GM13977 (cell line): ENCODE results near the gene SMPD4.
"Not testable (repeated sequence)": the region's sequence is repeated elsewhere in the genome, so short reads cannot be mapped to it uniquely, and the experiment has no call there.

Source experiments
- DNase-seq: peaks from one replicate; pipeline ENCODE4 v3.0.0; 2012; ENCODE audit warnings: low spot score
- in situ Hi-C: fragments of 300-500 bp; cut with MboI; formaldehyde crosslinking; loops from one replicate; pipeline ENCODE4 v1.12.0; 2022; ENCODE audit warnings: low sequenced_read_pairs, low pct_unique_long_range_greater_than_20kb, mixed read lengths, inconsistent platforms; ENCODE audit not compliant: unreplicated experiment
- TF ChIP-seq, protein P1 (sequence below): IDR thresholded peaks from 2 replicates; pipeline ENCODE4 v1.5.1; 2012; ENCODE audit warnings: mild to moderate bottlenecking, control low read depth; ENCODE audit not compliant: insufficient read depth; ENCODE audit errors: extremely low read depth, missing control alignments

SMPD4 gene, protein sequence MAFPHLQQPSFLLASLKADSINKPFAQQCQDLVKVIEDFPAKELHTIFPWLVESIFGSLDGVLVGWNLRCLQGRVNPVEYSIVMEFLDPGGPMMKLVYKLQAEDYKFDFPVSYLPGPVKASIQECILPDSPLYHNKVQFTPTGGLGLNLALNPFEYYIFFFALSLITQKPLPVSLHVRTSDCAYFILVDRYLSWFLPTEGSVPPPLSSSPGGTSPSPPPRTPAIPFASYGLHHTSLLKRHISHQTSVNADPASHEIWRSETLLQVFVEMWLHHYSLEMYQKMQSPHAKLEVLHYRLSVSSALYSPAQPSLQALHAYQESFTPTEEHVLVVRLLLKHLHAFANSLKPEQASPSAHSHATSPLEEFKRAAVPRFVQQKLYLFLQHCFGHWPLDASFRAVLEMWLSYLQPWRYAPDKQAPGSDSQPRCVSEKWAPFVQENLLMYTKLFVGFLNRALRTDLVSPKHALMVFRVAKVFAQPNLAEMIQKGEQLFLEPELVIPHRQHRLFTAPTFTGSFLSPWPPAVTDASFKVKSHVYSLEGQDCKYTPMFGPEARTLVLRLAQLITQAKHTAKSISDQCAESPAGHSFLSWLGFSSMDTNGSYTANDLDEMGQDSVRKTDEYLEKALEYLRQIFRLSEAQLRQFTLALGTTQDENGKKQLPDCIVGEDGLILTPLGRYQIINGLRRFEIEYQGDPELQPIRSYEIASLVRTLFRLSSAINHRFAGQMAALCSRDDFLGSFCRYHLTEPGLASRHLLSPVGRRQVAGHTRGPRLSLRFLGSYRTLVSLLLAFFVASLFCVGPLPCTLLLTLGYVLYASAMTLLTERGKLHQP

DNA sequence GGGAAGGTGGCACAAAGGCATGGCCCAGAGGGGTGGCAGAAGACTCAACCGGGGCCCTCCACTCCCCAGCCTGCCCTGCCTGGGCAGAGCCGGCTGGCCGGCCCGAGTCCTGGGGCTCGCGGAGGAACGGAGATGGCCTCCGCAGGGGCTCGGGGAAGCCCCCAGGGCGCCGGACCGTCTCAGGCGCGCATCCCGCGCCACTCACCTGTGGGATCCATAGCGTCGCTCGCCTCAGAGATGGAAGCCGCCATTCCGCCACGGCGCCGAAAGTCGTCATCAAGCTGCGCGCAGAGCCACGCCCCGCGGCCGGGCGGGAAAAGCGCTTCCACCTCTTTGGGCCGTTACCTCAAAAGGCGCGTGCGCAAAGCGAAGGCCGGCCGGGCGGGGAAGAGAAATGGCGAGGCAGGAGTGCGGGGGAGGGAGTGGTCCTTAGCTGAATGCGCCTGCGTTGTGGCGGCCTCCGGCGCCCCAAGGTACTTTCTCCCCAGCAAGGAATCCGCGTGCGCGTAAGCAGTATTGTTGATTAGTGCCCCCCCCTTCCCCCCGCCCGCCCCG, at the start of gene SMPD4:
Gene SMPD4 (minus strand): TSS at position 278 of the 555 bp plus-strand sequence. CDS start 5,010 bp downstream, outside the sequence.
- TF ChIP-seq, protein P1, sequence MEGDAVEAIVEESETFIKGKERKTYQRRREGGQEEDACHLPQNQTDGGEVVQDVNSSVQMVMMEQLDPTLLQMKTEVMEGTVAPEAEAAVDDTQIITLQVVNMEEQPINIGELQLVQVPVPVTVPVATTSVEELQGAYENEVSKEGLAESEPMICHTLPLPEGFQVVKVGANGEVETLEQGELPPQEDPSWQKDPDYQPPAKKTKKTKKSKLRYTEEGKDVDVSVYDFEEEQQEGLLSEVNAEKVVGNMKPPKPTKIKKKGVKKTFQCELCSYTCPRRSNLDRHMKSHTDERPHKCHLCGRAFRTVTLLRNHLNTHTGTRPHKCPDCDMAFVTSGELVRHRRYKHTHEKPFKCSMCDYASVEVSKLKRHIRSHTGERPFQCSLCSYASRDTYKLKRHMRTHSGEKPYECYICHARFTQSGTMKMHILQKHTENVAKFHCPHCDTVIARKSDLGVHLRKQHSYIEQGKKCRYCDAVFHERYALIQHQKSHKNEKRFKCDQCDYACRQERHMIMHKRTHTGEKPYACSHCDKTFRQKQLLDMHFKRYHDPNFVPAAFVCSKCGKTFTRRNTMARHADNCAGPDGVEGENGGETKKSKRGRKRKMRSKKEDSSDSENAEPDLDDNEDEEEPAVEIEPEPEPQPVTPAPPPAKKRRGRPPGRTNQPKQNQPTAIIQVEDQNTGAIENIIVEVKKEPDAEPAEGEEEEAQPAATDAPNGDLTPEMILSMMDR: no peak
- peak; percentile 93 for DNase-seq
- in situ Hi-C loops: no loop called here

DNA sequence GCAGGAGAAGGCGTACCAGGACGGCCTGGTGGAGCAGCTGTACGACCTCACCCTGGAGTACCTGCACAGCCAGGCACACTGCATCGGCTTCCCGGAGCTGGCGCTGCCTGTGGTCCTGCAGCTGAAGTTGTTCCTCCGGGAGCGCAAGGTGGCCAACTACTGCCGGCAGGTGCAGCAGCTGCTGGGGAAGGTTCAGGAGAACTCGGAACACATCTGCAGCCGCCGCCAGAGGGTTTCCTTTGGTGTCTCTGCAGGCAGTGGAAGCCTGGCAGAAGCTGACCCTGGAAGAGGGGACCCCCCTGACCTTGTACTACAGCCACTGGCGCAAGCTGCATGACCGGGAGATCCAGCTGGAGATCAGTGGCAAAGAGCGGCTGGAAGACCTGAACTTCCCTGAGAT, 49.5 kb upstream of the SMPD4 start:
- in situ Hi-C loops, DNase-seq: not testable (repeated sequence)

DNA sequence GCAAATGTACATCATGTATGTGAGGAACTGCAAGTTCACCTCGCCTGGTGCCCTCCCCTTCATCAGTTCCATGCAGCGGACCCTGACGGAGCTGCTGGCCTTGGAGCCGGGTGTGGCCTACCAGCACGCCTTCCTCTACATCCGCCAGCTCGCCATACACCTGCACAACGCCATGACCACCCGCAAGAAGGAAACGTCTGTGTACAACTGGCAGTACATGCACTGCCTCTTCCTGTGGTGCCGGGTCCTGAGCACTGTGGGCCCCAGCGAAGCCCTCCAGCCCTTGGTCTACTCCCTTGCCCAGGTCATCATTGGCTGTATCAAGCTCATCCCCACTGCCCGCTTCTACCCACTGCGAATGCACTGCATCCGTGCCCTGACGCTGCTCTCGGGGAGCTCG, 49.0 kb upstream of the SMPD4 start:
- in situ Hi-C loops, DNase-seq: not testable (repeated sequence)

DNA sequence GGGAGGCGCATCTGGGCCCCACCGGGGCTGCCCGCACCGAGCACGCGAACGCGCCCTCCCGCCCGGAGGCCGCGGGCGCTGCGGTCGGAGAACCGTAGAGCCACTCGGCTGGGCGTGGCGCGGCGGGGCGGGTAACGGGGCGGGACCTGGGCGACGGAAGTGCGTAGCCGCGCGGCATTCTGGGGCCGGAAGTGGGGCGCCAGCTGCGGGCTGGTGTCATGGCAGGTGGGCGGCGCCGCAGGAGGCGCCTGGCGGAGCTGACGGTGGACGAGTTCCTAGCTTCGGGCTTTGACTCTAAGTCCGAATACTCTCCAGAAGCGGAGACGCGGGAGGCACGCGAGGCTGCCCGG, 47.7 kb upstream of the SMPD4 start:
- in situ Hi-C loops, DNase-seq: not testable (repeated sequence)

DNA sequence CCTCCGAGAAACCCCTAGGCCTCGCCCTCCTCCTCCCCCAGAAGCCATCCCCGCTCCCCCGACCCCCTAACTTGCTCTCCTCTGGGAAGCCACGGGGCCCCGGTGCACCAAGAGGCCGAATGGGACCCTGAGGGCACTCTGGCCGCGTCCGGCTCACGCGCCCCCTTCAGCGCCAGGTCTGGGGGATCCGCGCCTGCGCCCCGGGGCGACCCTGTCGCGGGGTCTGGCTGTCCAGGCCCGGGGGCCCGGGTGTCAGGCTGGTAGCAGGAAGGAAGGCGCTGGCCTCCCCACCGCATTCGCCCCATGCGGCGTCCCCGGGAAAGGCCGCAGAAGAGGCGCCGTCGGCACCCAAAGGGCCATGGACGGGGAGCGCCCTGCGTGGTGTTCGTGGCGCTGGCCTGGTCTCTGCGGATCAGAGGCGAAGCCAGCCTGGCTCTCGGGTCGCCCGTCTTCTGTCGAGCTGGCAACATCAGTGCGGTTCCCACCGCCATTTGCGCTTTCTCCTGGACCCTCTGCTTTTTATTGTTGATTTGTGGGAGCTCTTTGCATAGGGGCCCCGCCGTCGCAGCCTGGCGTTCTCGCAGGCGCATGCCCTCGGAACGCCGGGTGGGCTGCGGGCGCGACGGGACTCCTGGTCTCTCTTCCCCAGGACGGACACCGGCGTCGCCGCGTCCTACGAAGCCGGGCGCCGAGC, 47.2 kb upstream of the SMPD4 start:
- DNase-seq, in situ Hi-C loops: not testable (repeated sequence)

DNA sequence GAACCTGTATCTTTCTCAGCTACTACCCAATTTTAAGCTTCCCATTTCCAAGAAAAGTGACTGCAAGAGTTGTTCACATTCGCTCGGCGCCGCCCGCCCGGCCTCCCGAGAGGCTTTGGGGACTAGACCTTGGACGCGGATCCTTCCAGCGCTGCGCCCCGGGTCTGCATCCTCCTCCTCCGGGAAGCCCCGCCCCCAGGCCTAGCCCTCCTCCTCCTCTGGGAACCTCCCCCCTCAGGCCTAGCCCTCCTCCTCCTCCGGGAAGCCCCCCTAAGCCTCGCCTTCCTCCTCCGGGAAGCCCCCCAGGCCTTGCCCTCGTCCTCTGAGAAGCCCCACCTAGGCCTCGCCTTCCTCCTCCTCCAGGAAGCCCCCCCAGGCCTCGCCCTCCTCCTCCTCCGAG, 46.6 kb upstream of the SMPD4 start:
- DNase-seq, in situ Hi-C loops: not testable (repeated sequence)

DNA sequence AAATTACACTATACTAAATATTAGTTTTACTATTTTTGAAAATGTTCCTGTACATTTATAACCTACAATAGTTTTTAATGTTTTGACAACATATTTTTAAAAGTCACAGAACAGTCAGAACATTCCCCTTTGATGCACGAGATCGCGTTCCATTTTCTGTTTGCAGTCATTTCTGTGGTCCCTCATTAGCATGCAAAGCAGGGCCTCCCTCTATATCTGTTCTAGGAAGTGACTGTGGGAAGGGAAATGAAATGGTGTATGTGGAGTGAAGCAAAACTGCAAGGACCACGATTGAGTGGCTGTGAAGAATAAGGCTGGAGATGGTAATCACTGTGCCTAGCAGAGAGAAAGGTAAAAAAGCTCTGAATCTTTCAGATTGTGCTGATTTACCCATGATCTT, 41.1 kb upstream of the SMPD4 start:
- in situ Hi-C loops, DNase-seq: not testable (repeated sequence)

DNA sequence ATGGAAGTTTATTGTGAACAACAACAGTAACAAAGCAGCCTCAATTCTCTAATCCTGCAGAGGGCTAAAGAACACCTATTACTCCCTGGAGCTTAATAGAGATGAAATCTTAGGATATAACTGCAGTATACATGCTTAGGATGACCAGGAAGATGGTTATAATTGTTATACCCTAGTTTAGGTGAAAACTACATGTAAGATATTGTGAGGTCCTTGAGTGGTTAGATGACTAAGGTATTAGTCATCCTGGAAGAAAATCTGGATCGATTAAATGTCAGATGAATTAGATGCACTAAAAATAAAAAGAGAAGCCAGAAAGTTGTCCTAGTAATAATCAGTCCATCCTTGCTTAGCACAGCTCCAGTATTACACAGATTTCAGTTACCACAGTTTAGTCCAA, 39.1 kb upstream of the SMPD4 start:
- in situ Hi-C loops, DNase-seq: not testable (repeated sequence)

DNA sequence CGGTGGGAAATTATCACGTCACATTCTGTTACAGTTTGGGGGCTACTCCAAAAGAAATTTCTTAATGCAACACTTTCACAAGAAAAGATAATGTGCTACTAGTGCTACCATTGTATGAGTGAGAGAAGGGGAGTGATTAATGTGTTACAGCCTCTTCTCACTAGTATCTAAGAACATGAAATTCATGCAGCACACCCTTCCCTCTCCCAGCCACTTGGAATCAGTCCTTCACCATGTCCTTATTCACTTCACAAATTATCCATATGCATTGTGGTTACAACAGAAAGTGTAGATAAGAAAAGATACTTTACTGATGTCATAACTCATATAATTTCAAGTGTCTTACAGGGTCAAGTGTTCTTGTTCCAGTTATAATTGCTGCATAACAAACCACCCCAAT, 37.7 kb upstream of the SMPD4 start:
- DNase-seq, in situ Hi-C loops: not testable (repeated sequence)

DNA sequence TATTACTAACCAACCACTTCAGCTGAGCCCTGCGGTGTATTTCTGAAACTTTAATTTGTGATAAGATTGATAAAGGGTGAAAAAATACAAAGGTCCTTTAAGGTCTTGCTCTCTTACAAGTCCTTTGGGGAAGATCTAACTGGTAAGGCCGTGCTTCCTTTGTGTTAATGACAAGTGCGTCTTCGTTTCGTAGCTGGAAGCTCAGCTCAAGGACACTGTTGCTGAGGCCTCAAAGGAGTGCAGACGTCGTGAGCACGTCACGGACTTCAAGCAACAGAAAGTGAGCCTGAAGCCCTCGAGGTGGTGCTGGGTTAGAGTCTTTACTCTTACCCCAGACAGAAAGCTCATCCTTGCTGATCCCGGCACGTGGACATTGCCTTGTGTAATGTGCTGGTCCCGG, 25.6 kb upstream of the SMPD4 start:
- DNase-seq, in situ Hi-C loops: not testable (repeated sequence)

DNA sequence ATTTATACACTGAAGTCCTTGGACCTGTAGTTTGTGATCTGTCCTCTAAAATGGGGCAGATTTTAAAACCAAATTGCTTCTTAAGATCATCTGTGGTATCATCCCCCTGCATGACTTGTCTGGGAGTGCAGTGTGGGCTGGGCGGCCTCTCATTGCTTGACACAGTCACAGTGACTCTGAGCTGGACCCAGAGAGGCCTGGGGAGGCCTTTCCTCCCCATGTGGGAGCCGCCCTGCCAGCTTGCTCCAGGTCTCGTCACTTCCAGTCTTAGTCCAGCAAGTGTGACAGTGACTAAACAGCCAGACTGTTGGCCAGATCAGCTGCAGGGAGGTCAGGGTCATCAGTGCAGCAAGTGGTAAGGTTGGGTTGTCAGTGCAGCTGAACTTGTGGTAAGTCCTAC, 21.7 kb upstream of the SMPD4 start:
- in situ Hi-C loops, DNase-seq: not testable (repeated sequence)

DNA sequence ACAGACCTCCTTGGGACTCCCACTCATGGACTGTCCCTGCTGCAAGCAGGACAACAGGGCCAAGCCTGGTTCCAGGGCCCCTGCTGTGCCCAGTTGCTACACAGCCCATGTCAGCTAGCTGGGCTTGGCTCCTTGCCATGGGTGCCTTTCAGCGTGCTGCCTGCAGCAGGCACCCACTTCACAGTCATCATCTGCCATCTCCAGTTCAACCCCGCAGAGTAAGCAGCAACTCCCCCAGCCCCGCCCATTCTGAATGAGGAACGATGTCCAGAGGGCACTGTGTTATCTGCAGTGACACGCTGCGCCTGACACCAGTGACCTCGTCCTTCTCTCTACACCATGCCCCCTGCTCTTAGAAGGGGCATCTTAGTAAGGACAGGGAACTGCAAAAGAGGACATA, 21.1 kb upstream of the SMPD4 start:
- DNase-seq, in situ Hi-C loops: not testable (repeated sequence)
